ENCODE data around the gene CLEC2L.

- TF ChIP-seq, protein P1, sequence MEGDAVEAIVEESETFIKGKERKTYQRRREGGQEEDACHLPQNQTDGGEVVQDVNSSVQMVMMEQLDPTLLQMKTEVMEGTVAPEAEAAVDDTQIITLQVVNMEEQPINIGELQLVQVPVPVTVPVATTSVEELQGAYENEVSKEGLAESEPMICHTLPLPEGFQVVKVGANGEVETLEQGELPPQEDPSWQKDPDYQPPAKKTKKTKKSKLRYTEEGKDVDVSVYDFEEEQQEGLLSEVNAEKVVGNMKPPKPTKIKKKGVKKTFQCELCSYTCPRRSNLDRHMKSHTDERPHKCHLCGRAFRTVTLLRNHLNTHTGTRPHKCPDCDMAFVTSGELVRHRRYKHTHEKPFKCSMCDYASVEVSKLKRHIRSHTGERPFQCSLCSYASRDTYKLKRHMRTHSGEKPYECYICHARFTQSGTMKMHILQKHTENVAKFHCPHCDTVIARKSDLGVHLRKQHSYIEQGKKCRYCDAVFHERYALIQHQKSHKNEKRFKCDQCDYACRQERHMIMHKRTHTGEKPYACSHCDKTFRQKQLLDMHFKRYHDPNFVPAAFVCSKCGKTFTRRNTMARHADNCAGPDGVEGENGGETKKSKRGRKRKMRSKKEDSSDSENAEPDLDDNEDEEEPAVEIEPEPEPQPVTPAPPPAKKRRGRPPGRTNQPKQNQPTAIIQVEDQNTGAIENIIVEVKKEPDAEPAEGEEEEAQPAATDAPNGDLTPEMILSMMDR (conservative IDR thresholded peaks at IDR 0.05), result no peak
- TF ChIP-seq EZH2 (IDR thresholded peaks at IDR 0.05; ENCODE audit: low read depth), result no peak
These were observed 671 bp upstream of the CLEC2L start for GRCh38 chr7:139522830-139523198.

All from PC-9 (cell line).